A549 (cell line): ENCODE results near the gene KCNH6. TPM values are rescaled to one million over a fixed set of nuclear protein-coding genes. Genes with fewer than 3 reads are reported as not detected.

Experiments used
- ATAC-seq, 2 experiments: fragments of 200-7000 bp in 1 of 2; fragments of >200 bp in 1 of 2; cut with Nextera tagmentation in 1 of 2; cut with Tn5 transposase in 1 of 2; 3 replicates each; pipeline versions ENCODE4 v1.8.0 to v1.9.1; 2018 to 2020; ENCODE audit warnings: mild to moderate bottlenecking in 1 of 2, moderate library complexity in 1 of 2
- CTCF ChIA-PET: fragments of 300-600 bp; sonication (Branson Sonifier 250); formaldehyde crosslinking; extraction: SDS; loops from one replicate; lab custom pipeline; 2021; ENCODE audit warnings: antibody characterized with exemption, inconsistent platforms; lab: Yijun Ruan, JAX
- POLR2A ChIA-PET: fragments of 350-600 bp; formaldehyde crosslinking; extraction: SDS; loops from one replicate; lab custom pipeline; 2021; ENCODE audit warnings: antibody characterized with exemption, inconsistent platforms; lab: Yijun Ruan, JAX
- DNase-seq, 2 experiments: peaks; one replicate each; pipeline versions ENCODE4 v3.0.0 to v3.0.0-alpha.2; 2011 to 2016; ENCODE audit warnings: low read depth in 1 of 2, low spot score in 1 of 2
- FAIRE-seq: peaks from 2 replicates; lab custom pipeline; 2011; peaks lifted over from hg19 to GRCh38; lab: Jason Lieb, UNC
- H3K27ac ChIP-seq, 2 experiments: fragments of >200 bp; sonication (Bioruptor Twin); formaldehyde crosslinking; 3 replicates each; pipeline ENCODE4 v1.5.1; 2016 to 2017
- H3K4me1 ChIP-seq: fragments of >200 bp; sonication (Bioruptor Twin); formaldehyde crosslinking; 3 replicates; pipeline ENCODE4 v1.6.1; 2016
- H3K4me2 ChIP-seq: fragments of >200 bp; sonication (Bioruptor Twin); formaldehyde crosslinking; 3 replicates; pipeline ENCODE4 v1.6.1; 2016
- H3K4me3 ChIP-seq: fragments of >200 bp; sonication (Bioruptor Twin); formaldehyde crosslinking; 3 replicates; pipeline ENCODE4 v1.5.1; 2016
- H3K9me3 ChIP-seq: fragments of >200 bp; sonication (Bioruptor Twin); formaldehyde crosslinking; 3 replicates; pipeline ENCODE4 v1.6.1; 2016
- ATOH8 ChIP-seq: fragments of 250-450 bp; sonication (Bioruptor Pico); IDR thresholded peaks from 2 replicates; pipeline ENCODE4 v1.5.0; 2020; ENCODE audit warnings: low read depth, mild to moderate bottlenecking, moderate library complexity
- BCL3 ChIP-seq: fragments of >200 bp; sonication (Bioruptor Twin); formaldehyde crosslinking; IDR thresholded peaks from 3 replicates; pipeline ENCODE4 v1.6.1; 2016
- BHLHE40 ChIP-seq: IDR thresholded peaks from 2 replicates; pipeline ENCODE4 v1.6.1; 2012; ENCODE audit warnings: low read depth, low read length, inconsistent platforms
- CBX8 ChIP-seq: fragments of 200-600 bp; sonication (generic); IDR thresholded peaks from 2 replicates; pipeline ENCODE4 v1.6.1; 2016
- CEBPB ChIP-seq, 2 experiments: fragments of >200 bp in 1 of 2; sonication (Bioruptor Twin) in 1 of 2; formaldehyde crosslinking in 1 of 2; IDR thresholded peaks; 2 replicates each; pipeline ENCODE4 v1.6.1; 2012 to 2016
- CTCF ChIP-seq: fragments of >200 bp; sonication (Bioruptor Twin); formaldehyde crosslinking; IDR thresholded peaks from 3 replicates; pipeline ENCODE4 v1.5.1; 2016
- FOSB ChIP-seq: fragments of 250-450 bp; sonication (Bioruptor Pico); IDR thresholded peaks from 2 replicates; pipeline ENCODE4 v1.5.0; 2020; ENCODE audit warnings: mild to moderate bottlenecking, moderate library complexity
- FOSL2 ChIP-seq, 2 experiments: fragments of 450-650 bp in 1 of 2; fragments of >200 bp in 1 of 2; sonication (Bioruptor Twin) in 1 of 2; formaldehyde crosslinking; IDR thresholded peaks; 2 replicates each; pipeline versions ENCODE4 v1.5.0 to v1.6.1; 2016 to 2020; ENCODE audit warnings: mild to moderate bottlenecking in 1 of 2, moderate library complexity in 1 of 2
- HMGXB4 ChIP-seq: fragments of 250-450 bp; sonication (Bioruptor Pico); IDR thresholded peaks from 2 replicates; pipeline ENCODE4 v1.5.0; 2021; ENCODE audit warnings: mild to moderate bottlenecking, moderate library complexity, borderline replicate concordance
- HOXB5 ChIP-seq: fragments of 250-450 bp; sonication (Bioruptor Pico); IDR thresholded peaks from 2 replicates; pipeline ENCODE4 v1.5.0; 2020; ENCODE audit warnings: mild to moderate bottlenecking, moderate library complexity
- JUN ChIP-seq, 2 experiments: fragments of >200 bp; sonication (Bioruptor Twin); formaldehyde crosslinking; IDR thresholded peaks; 2 replicates in 1 of 2; 3 replicates in 1 of 2; pipeline ENCODE4 v1.6.1; 2016 to 2017
- JUNB ChIP-seq: fragments of >200 bp; sonication (Bioruptor Twin); formaldehyde crosslinking; IDR thresholded peaks from 2 replicates; pipeline ENCODE4 v1.6.1; 2016
- KDM1A ChIP-seq: fragments of 200-600 bp; sonication (generic); IDR thresholded peaks from 2 replicates; pipeline ENCODE4 v1.6.1; 2016; ENCODE audit warnings: low read depth, mild to moderate bottlenecking
- KDM5A ChIP-seq: fragments of 200-600 bp; sonication (generic); IDR thresholded peaks from 2 replicates; pipeline ENCODE4 v1.6.1; 2016; ENCODE audit warnings: antibody characterized with exemption, mild to moderate bottlenecking
- MAFK ChIP-seq: fragments of 450-650 bp; IDR thresholded peaks from 2 replicates; pipeline ENCODE4 v1.6.1; 2014; ENCODE audit not compliant: partially characterized antibody
- NFE2L2 ChIP-seq: fragments of 150-350 bp; conservative IDR thresholded peaks from 2 replicates; pipeline ENCODE4 v1.6.1; 2014; ENCODE audit warnings: low read length
- RAD21 ChIP-seq, 2 experiments: fragments of >200 bp in 1 of 2; sonication (Bioruptor Twin) in 1 of 2; formaldehyde crosslinking in 1 of 2; IDR thresholded peaks in 1 of 2; conservative IDR thresholded peaks in 1 of 2; 2 replicates in 1 of 2; 3 replicates in 1 of 2; pipeline ENCODE4 v1.6.1; 2012 to 2018; ENCODE audit warnings: inconsistent platforms in 1 of 2
- RCOR1 ChIP-seq: fragments of 150-350 bp; IDR thresholded peaks from 2 replicates; pipeline ENCODE4 v1.6.1; 2014; ENCODE audit warnings: antibody characterized with exemption, low read length, low read depth
- RFX5 ChIP-seq: fragments of 450-650 bp; IDR thresholded peaks from 2 replicates; pipeline ENCODE4 v1.7.1; 2014; ENCODE audit warnings: antibody characterized with exemption, mild to moderate bottlenecking, moderate library complexity
- RNF2 ChIP-seq: fragments of 200-600 bp; sonication (generic); IDR thresholded peaks from 2 replicates; pipeline ENCODE4 v1.6.1; 2016; ENCODE audit warnings: low read depth, mild to moderate bottlenecking, antibody characterized with exemption, moderate library complexity, borderline replicate concordance
- SMC3 ChIP-seq: fragments of >200 bp; sonication (Bioruptor Twin); formaldehyde crosslinking; IDR thresholded peaks from 3 replicates; pipeline ENCODE4 v1.6.1; 2018; ENCODE audit warnings: inconsistent platforms
- USF2 ChIP-seq: fragments of 450-650 bp; IDR thresholded peaks from 2 replicates; pipeline ENCODE4 v1.6.1; 2014; ENCODE audit warnings: antibody characterized with exemption
- ZSCAN20 ChIP-seq: fragments of 250-450 bp; sonication (Bioruptor Pico); IDR thresholded peaks from 2 replicates; pipeline ENCODE4 v1.8.0; 2022; ENCODE audit warnings: mild to moderate bottlenecking, moderate library complexity
- WGBS: methylation state at CpG from one replicate; pipeline ENCODE4 v1.1.6; 2017; ENCODE audit errors: missing lambda C conversion rate; 5-methylcytosine and 5-hydroxymethylcytosine counted together
- polyA plus RNA-seq, 4 experiments: library from polyadenylated mRNA; depleted of rRNA in 3 of 4; stranded (reverse); fragments of >200 nt; fragmentation: RNase III in 1 of 4; extraction: RNeasy Plus Mini Kit Qiagen cat#74134 plus additional on column Dnase treatment in 1 of 4; gene quantifications; 2 replicates in 3 of 4; 3 replicates in 1 of 4; pipeline ENCODE4 v1.2.3, GENCODE V29; 2011 to 2017

Gene KCNH6
- polyA plus RNA-seq, 2 of the 4 experiments (the other 2 are of a cell fraction), result not detected

GRCh38 chr17:63494300-63494928, 28.7 kb upstream of the KCNH6 start:
- ATAC-seq, result no peak
- WGBS, result 71% methylated on average over 12 of the region's 12 CpGs
- POLR2A ChIA-PET, result no interaction called here
- no peaks in the 10 kb centered on the region for H3K9me3 ChIP-seq
- FAIRE-seq, result no peak
- CTCF ChIA-PET, result interaction anchor here (0.6 to 9.1 kb wide), 3 partner anchors 13 to 165 kb away, joined by 3 to 111 read pairs (median 3); no protein-coding TSS in a partner anchor
- no peak for DNase-seq
- H3K27ac ChIP-seq, result no peak overlapping the region
- no peaks in the 10 kb centered on the region for H3K4me1 ChIP-seq
- H3K4me2 ChIP-seq, result no peak overlapping the region
- TF ChIP-seq USF2 (no peak), RCOR1 (no peak), NFE2L2 (no peak), HMGXB4 (CRISPR knock-in tag) (no peak), CEBPB (IDR thresholded peaks at IDR 0.05) (no peak), ZSCAN20 (CRISPR knock-in tag) (no peak), KDM5A (no peak), CBX8 (no peak)
- no peak overlapping the region for H3K4me3 ChIP-seq

GRCh38 chr17:63495491-63495890, 27.7 kb upstream of the KCNH6 start:
- ChIA-PET CTCF (interaction anchor here (1.3 to 9.1 kb wide), 6 partner anchors 8 to 116 kb away, joined by 3 to 111 read pairs (median 7); no protein-coding TSS in a partner anchor), POLR2A (no interaction called here)
- H3K27ac ChIP-seq, result no peak overlapping the region
- H3K4me3 ChIP-seq, result no peak overlapping the region
- ATAC-seq (no peak), DNase-seq (no peak), FAIRE-seq (no peak)
- H3K4me2 ChIP-seq, result no peak overlapping the region
- H3K9me3 ChIP-seq, result no peaks in the 10 kb centered on the region
- H3K4me1 ChIP-seq, result no peaks in the 10 kb centered on the region
- TF ChIP-seq FOSL2 (IDR thresholded peaks at IDR 0.05) (no peak), FOSL2 (CRISPR knock-in tag; IDR thresholded peaks at IDR 0.05) (no peak), RNF2 (no peak), FOSB (CRISPR knock-in tag) (no peak), RFX5 (no peak), BCL3 (no peak), JUNB (no peak), BHLHE40 (no peak), JUN (IDR thresholded peaks at IDR 0.05) (no peak), CTCF (no peak), KDM1A (no peak), ATOH8 (CRISPR knock-in tag) (no peak), HOXB5 (CRISPR knock-in tag) (no peak), SMC3 (no peak), MAFK (no peak), RAD21 (conservative IDR thresholded peaks at IDR 0.05 in 1 of 2, IDR thresholded peaks at IDR 0.05 in 1 of 2) (no peak), USF2 (no peak)
- WGBS, result 73% methylated on average over 6 of the region's 6 CpGs
